GM18498 (cell line): ENCODE measurements around the gene CFP.

Source experiments
- ATAC-seq: cut with Tn5 transposase; IDR thresholded peaks from one replicate; pipeline ENCODE4 v1.9.1; 2021; ENCODE audit warnings: mild to moderate bottlenecking, moderate library complexity; ENCODE audit not compliant: unreplicated experiment

The CFP gene

DNA sequence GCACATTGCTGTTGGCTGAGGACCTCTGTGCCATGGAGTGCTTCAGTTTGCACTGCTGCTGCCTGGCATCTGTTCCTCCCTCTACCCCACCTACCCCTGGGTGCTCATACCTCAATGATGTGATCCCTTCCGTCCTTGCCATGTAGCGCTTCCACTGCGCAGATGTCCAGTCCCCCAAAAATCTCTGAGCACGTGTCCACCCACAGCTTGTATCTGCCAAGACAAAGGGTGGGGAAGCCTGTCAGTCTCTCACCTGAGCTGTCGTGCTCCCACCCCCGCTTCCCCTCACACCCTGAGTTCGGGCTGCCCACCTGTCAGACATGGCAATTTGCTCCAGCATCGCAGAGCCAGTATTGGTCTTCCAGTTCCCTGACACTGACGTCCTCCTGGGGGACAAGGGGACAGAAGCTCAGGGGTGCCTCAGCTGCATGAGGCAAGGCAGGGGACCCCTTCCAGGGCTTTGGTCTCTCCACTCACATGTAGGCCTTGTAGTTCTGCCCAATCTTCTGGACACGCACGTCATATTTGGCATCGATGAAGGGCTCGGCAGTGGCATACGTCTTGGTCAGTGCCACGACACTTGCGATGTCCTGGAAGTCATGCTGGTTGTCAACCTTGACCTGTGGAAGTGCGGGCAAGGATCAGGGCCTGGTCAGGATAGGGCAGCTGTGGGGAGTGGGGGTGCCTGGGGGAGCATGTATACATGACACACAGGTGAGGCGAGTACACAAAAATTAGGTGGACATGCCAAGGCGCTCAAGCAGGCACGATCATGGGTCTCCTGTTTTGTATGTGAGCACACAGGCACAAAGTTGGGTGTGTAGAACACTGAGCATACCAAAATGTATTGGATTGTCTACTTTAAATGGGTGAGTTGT lies 53.5 kb downstream of the CFP start:
- ATAC-seq, result no peak

DNA sequence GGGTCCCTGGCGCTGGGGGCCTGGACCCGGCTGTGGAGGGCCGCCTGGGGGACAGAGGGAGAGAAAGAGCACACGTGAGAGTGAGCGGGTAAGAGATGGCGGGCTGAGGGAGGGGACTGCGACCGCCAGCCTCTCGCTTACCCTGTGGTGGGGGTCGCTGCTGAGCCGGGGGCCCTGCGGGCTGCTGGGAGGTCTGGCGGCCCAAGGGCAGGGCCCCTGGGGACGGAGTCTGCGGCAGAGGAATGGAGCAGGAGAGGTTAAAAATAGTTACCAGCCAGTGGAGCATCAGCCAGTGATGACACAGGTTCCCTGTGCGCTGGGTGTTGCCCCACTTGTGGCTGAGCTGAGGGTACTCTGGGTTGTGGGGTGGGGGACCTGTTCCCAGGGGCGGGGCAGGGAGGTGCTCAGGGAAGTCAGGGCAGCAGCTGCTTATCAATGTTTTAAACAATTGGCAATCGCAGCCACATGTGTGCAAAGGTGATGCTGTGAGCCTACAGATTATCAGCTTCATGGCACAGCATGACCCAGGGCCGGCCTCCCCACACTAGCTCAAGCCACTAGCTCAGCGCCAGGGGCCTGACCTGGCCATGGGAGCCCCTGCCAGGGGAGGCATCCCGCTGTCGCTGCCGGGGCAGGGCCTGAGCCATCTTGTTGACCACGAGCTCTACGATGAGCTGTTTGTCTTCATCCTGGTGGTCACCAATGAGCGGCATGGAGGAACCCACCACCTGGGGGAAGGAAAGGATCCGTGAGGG lies 55.0 kb downstream of the CFP start:
- ATAC-seq, result no peak

DNA sequence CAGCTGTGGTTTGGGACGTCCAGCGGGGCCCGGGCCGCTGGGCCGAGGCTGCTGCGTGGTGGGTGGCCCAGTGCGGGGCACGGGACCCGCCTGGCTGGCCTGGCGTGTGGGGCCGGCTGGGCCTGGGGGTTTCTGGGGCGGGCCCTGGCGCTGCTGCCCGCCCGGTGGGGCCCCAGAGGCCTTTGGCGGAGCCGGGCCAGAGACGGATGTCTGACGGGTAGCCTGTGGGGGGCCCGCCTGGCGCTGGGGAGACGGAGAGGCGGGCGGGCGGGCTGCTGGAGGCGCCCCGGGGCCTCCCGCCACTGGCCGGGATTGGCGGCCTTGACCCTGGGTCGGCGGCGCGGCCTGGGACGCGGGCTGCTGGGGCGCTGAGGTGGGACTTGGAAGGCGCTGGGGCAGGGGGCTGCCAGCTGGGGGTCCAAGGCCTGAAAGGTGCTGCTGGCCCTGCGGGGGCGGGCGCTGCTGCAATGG lies 55.6 kb downstream of the CFP start:
- no peak for ATAC-seq

DNA sequence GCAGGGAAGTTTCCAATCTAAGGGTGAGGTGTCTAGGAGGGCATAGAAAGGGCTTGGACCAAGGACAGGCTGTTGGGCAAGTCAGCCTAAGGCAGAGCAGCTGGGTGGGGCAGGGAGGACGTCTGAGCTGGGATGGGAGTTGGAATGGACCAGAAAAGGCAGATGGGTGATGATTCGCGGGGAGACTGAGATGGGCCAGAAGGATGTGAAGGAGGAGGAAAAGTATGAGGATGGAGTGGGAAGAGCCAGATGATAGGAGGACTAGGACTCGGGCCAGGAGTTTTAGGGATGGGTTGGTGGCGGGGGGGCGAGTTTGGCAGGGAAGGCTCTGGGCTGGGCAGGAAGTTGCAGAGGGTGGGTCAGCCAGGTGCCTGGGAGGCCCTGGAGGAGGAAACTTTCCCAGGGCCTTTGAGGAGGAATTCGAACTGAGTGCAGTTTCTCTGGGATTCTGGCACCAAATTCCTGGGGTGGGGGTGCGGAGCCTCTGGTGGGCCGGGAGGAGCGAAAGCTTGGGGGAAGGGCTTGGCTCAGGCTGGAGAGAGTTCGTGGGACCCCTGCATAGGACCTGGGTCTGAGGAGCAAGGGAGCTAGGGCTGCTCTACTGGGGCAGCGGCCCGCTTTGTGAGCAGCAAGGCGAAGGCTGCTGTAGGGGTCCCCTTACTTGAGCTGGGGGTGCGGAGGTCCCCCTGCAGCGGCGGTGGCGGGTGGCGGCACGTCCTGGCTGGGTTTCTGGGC lies 56.2 kb downstream of the CFP start:
- ATAC-seq, result no peak
